Loucy (cell line): ENCODE measurements around the gene SMC6.

ENCODE experiments used
- EZH2phosphoT487 ChIP-seq: fragments of 200-600 bp; IDR thresholded peaks from 2 replicates; pipeline ENCODE4 v1.6.1; 2018; ENCODE audit warnings: antibody characterized with exemption, mild to moderate bottlenecking, moderate library complexity, borderline replicate concordance
- TF ChIP-seq, protein P1 (sequence below): fragments of 200-600 bp; sonication (generic); conservative IDR thresholded peaks from 2 replicates; pipeline ENCODE4 v1.5.1; 2014; ENCODE audit warnings: mild to moderate bottlenecking, antibody characterized with exemption, low read length

GRCh38 chr2:17780546-17780945 is 26.9 kb upstream of the SMC6 start:
- TF ChIP-seq, protein P1, sequence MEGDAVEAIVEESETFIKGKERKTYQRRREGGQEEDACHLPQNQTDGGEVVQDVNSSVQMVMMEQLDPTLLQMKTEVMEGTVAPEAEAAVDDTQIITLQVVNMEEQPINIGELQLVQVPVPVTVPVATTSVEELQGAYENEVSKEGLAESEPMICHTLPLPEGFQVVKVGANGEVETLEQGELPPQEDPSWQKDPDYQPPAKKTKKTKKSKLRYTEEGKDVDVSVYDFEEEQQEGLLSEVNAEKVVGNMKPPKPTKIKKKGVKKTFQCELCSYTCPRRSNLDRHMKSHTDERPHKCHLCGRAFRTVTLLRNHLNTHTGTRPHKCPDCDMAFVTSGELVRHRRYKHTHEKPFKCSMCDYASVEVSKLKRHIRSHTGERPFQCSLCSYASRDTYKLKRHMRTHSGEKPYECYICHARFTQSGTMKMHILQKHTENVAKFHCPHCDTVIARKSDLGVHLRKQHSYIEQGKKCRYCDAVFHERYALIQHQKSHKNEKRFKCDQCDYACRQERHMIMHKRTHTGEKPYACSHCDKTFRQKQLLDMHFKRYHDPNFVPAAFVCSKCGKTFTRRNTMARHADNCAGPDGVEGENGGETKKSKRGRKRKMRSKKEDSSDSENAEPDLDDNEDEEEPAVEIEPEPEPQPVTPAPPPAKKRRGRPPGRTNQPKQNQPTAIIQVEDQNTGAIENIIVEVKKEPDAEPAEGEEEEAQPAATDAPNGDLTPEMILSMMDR: no peak
- TF ChIP-seq EZH2phosphoT487: no peak
